H9 (cell line): ENCODE data around the gene PMM2. TPM values are rescaled to one million over a fixed set of nuclear protein-coding genes. Genes with fewer than 3 reads are reported as not detected.

Source experiments
- DNase-seq: peaks from one replicate; pipeline ENCODE4 v3.0.0-alpha.2; 2017
- H2AFZ ChIP-seq: one replicate; pipeline ENCODE4 v1.6.1; 2013; ENCODE audit warnings: mild to moderate bottlenecking, low read length, control low read depth, moderate library complexity
- H2AK5ac ChIP-seq: 2 replicates; pipeline ENCODE4 v1.6.1; 2013; ENCODE audit warnings: low read length, control low read depth, mixed read lengths; ENCODE audit not compliant: insufficient read length
- H2BK120ac ChIP-seq: one replicate; pipeline ENCODE4 v1.6.1; 2013; ENCODE audit warnings: low read depth, mild to moderate bottlenecking, low read length, control low read depth, inconsistent platforms; ENCODE audit not compliant: poor library complexity, severe bottlenecking
- H2BK12ac ChIP-seq: 2 replicates; pipeline ENCODE4 v1.6.1; 2013; ENCODE audit warnings: low read length, control low read depth, mixed read lengths, low read depth; ENCODE audit not compliant: insufficient read length
- H2BK15ac ChIP-seq: 2 replicates; pipeline ENCODE4 v1.6.1; 2013; ENCODE audit warnings: low read depth, low read length, control low read depth
- H2BK20ac ChIP-seq: one replicate; pipeline ENCODE4 v1.6.1; 2013; ENCODE audit warnings: low read depth, mild to moderate bottlenecking, low read length, control low read depth, inconsistent platforms; ENCODE audit not compliant: poor library complexity, severe bottlenecking
- H2BK5ac ChIP-seq: 2 replicates; pipeline ENCODE4 v1.6.1; 2013; ENCODE audit warnings: low read length, control low read depth, mixed read lengths; ENCODE audit not compliant: insufficient read length
- H3K14ac ChIP-seq: 2 replicates; pipeline ENCODE4 v1.6.1; 2013; ENCODE audit warnings: low read length, control low read depth; ENCODE audit not compliant: insufficient read depth
- H3K18ac ChIP-seq: 2 replicates; pipeline ENCODE4 v1.6.1; 2013; ENCODE audit warnings: low read depth, mild to moderate bottlenecking, mixed read lengths, low read length, control low read depth; ENCODE audit not compliant: insufficient read length
- H3K23ac ChIP-seq: 2 replicates; pipeline ENCODE4 v1.6.1; 2013; ENCODE audit warnings: low read length, control low read depth, mixed read lengths, low read depth; ENCODE audit not compliant: insufficient read length
- H3K23me2 ChIP-seq: 2 replicates; pipeline ENCODE4 v1.6.1; 2013; ENCODE audit warnings: low read depth, mild to moderate bottlenecking, mixed read lengths, low read length, control low read depth; ENCODE audit not compliant: insufficient read length, poor library complexity, severe bottlenecking
- H3K27ac ChIP-seq: 2 replicates; pipeline ENCODE4 v1.5.1; 2013; ENCODE audit warnings: low read length, control low read depth, mixed read lengths, low read depth; ENCODE audit not compliant: insufficient read length
- H3K27me3 ChIP-seq: 2 replicates; pipeline ENCODE4 v1.6.1; 2013; ENCODE audit warnings: low read length, control low read depth, inconsistent platforms; ENCODE audit not compliant: insufficient read depth
- H3K4ac ChIP-seq: 2 replicates; pipeline ENCODE4 v1.6.1; 2013; ENCODE audit warnings: low read depth, mild to moderate bottlenecking, control low read depth, inconsistent platforms, low read length, moderate library complexity
- H3K4me1 ChIP-seq: 2 replicates; pipeline ENCODE4 v1.6.1; 2013; ENCODE audit warnings: low read length, control low read depth, inconsistent platforms; ENCODE audit not compliant: insufficient read depth
- H3K4me2 ChIP-seq: 2 replicates; pipeline ENCODE4 v1.6.1; 2013; ENCODE audit warnings: low read length, control low read depth, mixed read lengths; ENCODE audit not compliant: insufficient read length, insufficient read depth
- H3K56ac ChIP-seq: 2 replicates; pipeline ENCODE4 v1.6.1; 2013; ENCODE audit warnings: low read depth, mild to moderate bottlenecking, mixed read lengths, low read length, control low read depth; ENCODE audit not compliant: insufficient read length
- H3K79me1 ChIP-seq: 2 replicates; pipeline ENCODE4 v1.6.1; 2013; ENCODE audit warnings: low read depth, mild to moderate bottlenecking, moderate library complexity, low read length, control low read depth, inconsistent platforms; ENCODE audit not compliant: insufficient read depth, poor library complexity, severe bottlenecking
- H3K79me2 ChIP-seq: 2 replicates; pipeline ENCODE4 v1.6.1; 2013; ENCODE audit warnings: low read length, control low read depth, inconsistent platforms; ENCODE audit not compliant: insufficient read depth
- H3K9ac ChIP-seq: 2 replicates; pipeline ENCODE4 v1.6.1; 2013; ENCODE audit warnings: low read length, control low read depth, mixed read lengths; ENCODE audit not compliant: insufficient read length; ENCODE audit errors: extremely low read depth
- H3K9me3 ChIP-seq: one replicate; pipeline ENCODE4 v1.6.1; 2013; ENCODE audit warnings: low read depth, low read length, inconsistent platforms; ENCODE audit not compliant: control insufficient read depth
- H3T11ph ChIP-seq: one replicate; pipeline ENCODE4 v1.6.1; 2013; ENCODE audit warnings: mild to moderate bottlenecking, low read length, control low read depth, inconsistent platforms
- H4K20me1 ChIP-seq: one replicate; pipeline ENCODE4 v1.6.1; 2013; ENCODE audit not compliant: control insufficient read depth, insufficient read length, insufficient read depth
- H4K5ac ChIP-seq: 2 replicates; pipeline ENCODE4 v1.6.1; 2013; ENCODE audit warnings: low read depth, mild to moderate bottlenecking, mixed read lengths, low read length, control low read depth; ENCODE audit not compliant: insufficient read length
- H4K8ac ChIP-seq: replicated peaks from 2 replicates; pipeline ENCODE4 v1.6.1; 2013; ENCODE audit warnings: low read length, control low read depth, mixed read lengths, low read depth; ENCODE audit not compliant: insufficient read length
- H4K91ac ChIP-seq: 2 replicates; pipeline ENCODE4 v1.6.1; 2013; ENCODE audit warnings: low read depth, mild to moderate bottlenecking, moderate library complexity, mixed read lengths, low read length, control low read depth; ENCODE audit not compliant: insufficient read length
- H3K27ac Mint-ChIP-seq, 3 experiments: 2 replicates in 2 of 3; 3 replicates in 1 of 3; pipeline ENCODE4 v1.8.0; 2020 to 2021; ENCODE audit warnings: mixed read lengths in 3 of 3, mild to moderate bottlenecking in 1 of 3, moderate library complexity in 1 of 3
- H3K27me3 Mint-ChIP-seq: 2 replicates; pipeline ENCODE4 v1.8.0; 2021; ENCODE audit warnings: low read depth, mild to moderate bottlenecking, moderate library complexity, mixed read lengths
- H3K36me3 Mint-ChIP-seq, 3 experiments: 2 replicates in 2 of 3; 3 replicates in 1 of 3; pipeline ENCODE4 v1.8.0; 2020 to 2021; ENCODE audit warnings: low read depth in 3 of 3, mixed read lengths in 3 of 3; ENCODE audit not compliant: insufficient read depth in 1 of 3
- H3K4me1 Mint-ChIP-seq, 2 experiments: 2 replicates each; pipeline ENCODE4 v1.8.0; 2020; ENCODE audit warnings: mixed read lengths in 2 of 2
- H3K4me3 Mint-ChIP-seq, 2 experiments: 2 replicates in 1 of 2; 3 replicates in 1 of 2; pipeline ENCODE4 v1.8.0; 2020 to 2021; ENCODE audit warnings: mild to moderate bottlenecking in 2 of 2, mixed read lengths in 2 of 2, moderate library complexity in 1 of 2
- H3K9me3 Mint-ChIP-seq, 2 experiments: 2 replicates in 1 of 2; 3 replicates in 1 of 2; pipeline ENCODE4 v1.8.0; 2020; ENCODE audit warnings: mild to moderate bottlenecking in 2 of 2, mixed read lengths in 2 of 2, moderate library complexity in 1 of 2
- WGBS: extraction: QIAGEN DNeasy Blood & Tissue Kit; methylation state at CpG from one replicate; pipeline ENCODE4 v1.1.7; 2013; ENCODE audit warnings: missing lambda C conversion rate, low lambda C conversion rate, mixed read lengths; ENCODE audit not compliant: insufficient read length; ENCODE audit errors: extremely low coverage; 5-methylcytosine and 5-hydroxymethylcytosine counted together
- total RNA-seq: library from RNA; stranded (reverse); gene quantifications from 2 replicates; pipeline ENCODE4 v1.2.1, GENCODE V29; 2021
- TF ChIP-seq, protein P1 (sequence below): fragments of 200-600 bp; sonication (generic); conservative IDR thresholded peaks from 3 replicates; pipeline ENCODE4 v1.8.0; 2021; ENCODE audit warnings: antibody characterized with exemption, mild to moderate bottlenecking

Gene PMM2
- total RNA-seq, 1 experiment from 2014 or later: 82.7 TPM

DNA sequence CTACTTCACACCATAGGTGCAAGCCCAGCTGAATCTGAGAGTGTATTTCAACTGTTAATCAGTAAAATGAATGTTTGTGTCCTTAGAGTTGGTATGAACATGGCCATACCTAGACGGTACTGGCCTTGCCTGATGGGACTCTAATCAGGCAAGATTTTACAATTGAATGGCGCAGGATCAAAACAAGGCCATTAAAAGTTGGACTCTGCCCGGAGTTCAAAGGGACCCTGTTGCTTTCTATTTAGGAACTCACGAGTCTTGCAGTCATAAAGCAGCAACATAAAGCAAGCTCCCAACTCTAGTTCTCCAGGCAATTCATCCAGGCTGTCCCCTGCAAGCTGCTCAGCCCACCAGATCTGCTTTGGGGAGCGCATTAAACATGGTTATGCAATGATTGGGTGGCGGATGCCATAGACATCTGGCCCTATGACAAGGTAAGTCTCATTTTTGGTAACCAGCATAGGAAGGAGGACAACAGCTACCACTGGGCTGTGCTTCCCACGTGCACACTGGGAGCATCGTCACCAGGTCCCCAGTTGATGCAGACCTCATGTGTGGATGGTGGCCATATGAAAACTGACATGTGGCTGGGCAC is 9.0 kb upstream of the PMM2 start:
- DNase-seq: no peak
- Histone ChIP-seq H4K91ac (no peak overlapping the region), H3K23me2 (no peaks in the 10 kb centered on the region), H2AFZ (no peak overlapping the region), H3K79me1 (no peaks in the 10 kb centered on the region), H3K27ac (no peak overlapping the region), H3K18ac (no peak overlapping the region), H2BK15ac (no peak overlapping the region), H2BK5ac (no peak overlapping the region), H4K20me1 (no peaks in the 10 kb centered on the region), H3K4me2 (no peak overlapping the region), H3K14ac (no peak overlapping the region), H2BK12ac (no peak overlapping the region), H3K79me2 (no peaks in the 10 kb centered on the region), H4K8ac (no peak overlapping the region), H3K27me3 (no peaks in the 10 kb centered on the region), H2AK5ac (no peak overlapping the region), H3K9me3 (no peaks in the 10 kb centered on the region), H3K56ac (no peak overlapping the region), H3T11ph (no peak overlapping the region), H3K23ac (no peak overlapping the region), H2BK120ac (no peak overlapping the region), H3K4me1 (no peaks in the 10 kb centered on the region), H3K4ac (no peak overlapping the region), H3K9ac (no peak overlapping the region), H4K5ac (no peak overlapping the region), H2BK20ac (no peak overlapping the region)
- no peaks in the 10 kb centered on the region for H3K9me3 Mint-ChIP-seq
- 0 out of 7 replicates have a peak overlapping the region, but pooled peaks of 1 of the 3 experiments have one; percentile 76 for H3K27ac Mint-ChIP-seq
- H3K36me3 Mint-ChIP-seq: no peaks in the 10 kb centered on the region; a peak in 1 of 7 replicates
- peaks cover 1% of the 10 kb centered on the region; the same call in 1 of the 2 replicates for H3K27me3 Mint-ChIP-seq
- no peak overlapping the region for H3K4me3 Mint-ChIP-seq
- H3K4me1 Mint-ChIP-seq: peaks cover 0 to 1% of the 10 kb centered on the region in 2 experiments; a peak in 1 of 4 replicates
- TF ChIP-seq, protein P1, sequence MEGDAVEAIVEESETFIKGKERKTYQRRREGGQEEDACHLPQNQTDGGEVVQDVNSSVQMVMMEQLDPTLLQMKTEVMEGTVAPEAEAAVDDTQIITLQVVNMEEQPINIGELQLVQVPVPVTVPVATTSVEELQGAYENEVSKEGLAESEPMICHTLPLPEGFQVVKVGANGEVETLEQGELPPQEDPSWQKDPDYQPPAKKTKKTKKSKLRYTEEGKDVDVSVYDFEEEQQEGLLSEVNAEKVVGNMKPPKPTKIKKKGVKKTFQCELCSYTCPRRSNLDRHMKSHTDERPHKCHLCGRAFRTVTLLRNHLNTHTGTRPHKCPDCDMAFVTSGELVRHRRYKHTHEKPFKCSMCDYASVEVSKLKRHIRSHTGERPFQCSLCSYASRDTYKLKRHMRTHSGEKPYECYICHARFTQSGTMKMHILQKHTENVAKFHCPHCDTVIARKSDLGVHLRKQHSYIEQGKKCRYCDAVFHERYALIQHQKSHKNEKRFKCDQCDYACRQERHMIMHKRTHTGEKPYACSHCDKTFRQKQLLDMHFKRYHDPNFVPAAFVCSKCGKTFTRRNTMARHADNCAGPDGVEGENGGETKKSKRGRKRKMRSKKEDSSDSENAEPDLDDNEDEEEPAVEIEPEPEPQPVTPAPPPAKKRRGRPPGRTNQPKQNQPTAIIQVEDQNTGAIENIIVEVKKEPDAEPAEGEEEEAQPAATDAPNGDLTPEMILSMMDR: no peak
- no CpG with 5 or more reads among the region's 8 CpGs for WGBS
